ENCODE measurements around the gene NYNRIN.
"Not testable (repeated sequence)": the region's sequence is repeated elsewhere in the genome, so short reads cannot be mapped to it uniquely, and the experiment has no call there.

Gene NYNRIN

DNA sequence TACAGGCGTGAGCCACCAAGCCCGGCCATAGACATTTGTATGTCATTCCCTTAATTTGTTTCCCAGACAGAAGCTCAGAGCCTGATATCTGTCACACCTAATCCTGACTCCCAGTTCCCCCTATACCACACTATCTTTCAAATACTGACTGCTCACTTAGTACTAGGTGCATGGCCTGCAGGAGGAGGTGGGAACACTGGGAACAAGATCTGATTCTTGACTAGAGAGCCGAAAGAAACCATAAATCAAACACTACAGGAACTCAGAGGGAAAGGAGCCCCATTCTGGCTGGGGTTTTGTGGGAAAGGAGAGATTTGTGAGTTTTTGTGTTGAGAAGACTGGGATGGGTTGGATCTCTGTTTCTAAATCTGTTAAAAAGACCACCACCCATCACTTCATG, 35.9 kb downstream of the NYNRIN start:
- no peak for DNase-seq

DNA sequence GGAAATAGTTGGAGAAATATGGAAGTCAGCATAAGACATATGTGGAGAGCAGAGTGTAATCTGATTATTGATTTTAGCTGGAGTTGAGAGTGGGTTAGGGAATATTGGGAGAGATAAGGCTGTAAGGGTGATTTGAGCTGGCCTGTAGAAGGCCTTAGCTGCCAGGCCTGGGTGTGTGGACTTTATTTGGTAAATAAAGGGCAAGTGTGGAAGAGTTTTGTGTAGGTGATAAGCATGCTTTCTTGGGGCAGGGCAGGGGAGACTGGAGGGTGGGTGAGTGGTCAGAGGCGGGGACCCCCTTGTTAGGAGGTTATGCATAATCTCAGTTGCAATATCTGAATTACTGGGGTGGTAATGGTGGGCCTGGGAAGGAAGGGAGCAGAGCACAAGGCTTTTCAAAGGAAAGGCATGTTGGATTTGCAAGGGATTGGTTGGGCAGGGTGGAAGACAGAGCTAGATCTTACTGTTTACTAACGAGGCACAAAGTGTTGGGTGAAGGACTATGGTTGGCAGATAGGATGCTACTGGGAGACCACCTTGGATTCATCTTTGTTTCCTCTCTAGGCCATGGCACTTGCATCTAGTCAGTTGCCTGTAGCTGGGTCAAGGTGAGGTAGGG, 36.5 kb downstream of the NYNRIN start:
- no peak for DNase-seq

GRCh38 chr14:24435998-24436354, 37.2 kb downstream of the NYNRIN start:
- DNase-seq, result no peak

- peak; percentile 78 for DNase-seq
Measured at GRCh38 chr14:24436355-24437019, 37.7 kb downstream of the NYNRIN start.

DNA sequence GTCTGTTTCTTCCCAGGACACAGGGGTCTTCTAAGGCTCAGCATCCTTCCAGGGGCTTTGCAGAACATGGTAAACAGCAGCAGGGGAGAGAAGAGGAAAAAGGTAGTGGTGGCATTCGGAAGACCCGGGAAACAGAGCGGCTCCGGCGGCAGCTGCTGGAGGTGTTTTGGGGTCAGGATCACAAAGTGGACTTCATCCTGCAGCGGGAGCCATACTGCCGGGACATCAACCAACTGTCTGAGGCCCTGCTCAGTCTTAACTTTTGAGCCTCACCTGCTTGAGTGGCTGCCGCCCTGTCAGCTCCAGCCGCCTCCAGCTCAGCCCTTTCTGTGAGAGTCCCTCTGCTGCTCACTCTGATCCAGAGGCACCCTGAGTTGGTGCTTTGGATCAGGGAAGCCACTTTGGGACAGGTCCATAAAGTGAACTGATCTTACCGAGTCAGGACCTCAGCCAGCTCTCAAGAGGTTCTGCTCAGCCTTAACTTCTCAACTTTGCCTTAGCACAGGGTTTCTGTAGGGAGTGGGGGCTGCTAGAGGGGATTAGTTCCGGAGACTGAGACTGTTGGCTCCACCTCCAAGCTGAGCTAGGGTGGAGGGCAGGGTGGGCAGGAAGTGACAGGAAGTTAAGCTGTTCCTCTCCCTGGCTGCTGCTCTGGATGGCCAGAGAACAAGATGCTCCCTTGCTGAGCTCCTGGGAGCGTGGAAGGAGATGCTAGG, 38.4 kb downstream of the NYNRIN start:
- DNase-seq, result no peak

- DNase-seq, result no peak
Measured at GRCh38 chr14:24437736-24438067, 38.9 kb downstream of the NYNRIN start.

DNA sequence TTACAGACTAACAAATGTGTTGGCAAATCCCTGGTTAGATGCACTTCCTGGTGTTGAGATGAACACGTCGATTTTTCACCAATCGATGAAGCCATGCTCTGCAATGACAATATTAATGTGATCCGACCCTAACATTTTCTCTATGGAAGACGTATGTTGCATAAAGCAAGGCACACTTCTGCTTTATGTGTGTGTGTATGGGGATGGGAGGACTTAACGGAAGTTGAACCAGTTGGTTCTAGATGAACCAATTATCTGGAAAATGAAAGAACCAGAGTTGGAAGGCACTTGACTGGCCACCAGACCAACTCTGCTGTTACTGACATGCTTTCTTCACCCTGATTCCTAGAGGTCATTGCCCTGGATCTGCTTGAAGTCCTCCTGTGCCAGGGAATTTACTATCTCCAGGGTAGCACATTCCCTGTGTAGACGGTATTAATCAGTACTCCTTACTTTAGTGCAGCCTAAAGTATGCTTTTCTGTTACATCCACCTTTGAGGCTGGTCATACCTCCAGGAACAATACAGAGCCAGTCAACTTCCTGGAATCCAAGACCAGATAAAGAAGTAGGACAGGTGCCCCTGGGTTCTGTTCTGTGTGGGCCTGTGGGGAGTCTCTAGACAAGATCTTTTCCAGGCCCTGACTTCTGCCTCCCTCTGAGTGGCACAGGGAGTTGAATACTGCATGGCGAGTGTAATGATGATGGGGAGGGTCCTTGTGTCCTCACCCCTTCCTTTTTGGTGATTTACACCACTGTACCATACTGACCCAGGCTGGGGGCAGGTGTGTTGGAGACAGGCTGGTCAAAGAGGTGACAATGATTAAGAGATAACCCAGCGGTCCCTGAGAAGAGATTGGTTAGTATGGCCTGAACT, 39.7 kb downstream of the NYNRIN start:
- no peak for DNase-seq

DNA sequence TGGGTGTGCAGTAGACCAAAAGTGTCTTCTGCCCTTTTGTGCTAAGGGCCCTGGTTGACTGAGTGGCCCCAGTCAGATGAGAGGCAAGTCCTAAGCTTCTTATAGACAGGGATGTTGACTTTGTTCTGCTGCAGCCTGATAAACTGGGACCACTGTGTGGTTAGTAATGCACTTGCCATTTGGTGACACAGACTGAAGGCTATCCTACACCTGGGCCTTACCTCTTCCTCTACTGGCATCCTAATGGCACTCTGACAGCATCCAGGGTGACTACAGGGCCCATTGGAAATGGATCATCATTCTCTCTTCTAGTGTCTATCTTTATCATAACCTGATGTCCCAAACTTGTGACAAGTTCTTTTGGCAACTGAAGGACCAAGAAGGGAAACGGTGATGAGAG, 40.5 kb downstream of the NYNRIN start:
- DNase-seq, result no peak

DNA sequence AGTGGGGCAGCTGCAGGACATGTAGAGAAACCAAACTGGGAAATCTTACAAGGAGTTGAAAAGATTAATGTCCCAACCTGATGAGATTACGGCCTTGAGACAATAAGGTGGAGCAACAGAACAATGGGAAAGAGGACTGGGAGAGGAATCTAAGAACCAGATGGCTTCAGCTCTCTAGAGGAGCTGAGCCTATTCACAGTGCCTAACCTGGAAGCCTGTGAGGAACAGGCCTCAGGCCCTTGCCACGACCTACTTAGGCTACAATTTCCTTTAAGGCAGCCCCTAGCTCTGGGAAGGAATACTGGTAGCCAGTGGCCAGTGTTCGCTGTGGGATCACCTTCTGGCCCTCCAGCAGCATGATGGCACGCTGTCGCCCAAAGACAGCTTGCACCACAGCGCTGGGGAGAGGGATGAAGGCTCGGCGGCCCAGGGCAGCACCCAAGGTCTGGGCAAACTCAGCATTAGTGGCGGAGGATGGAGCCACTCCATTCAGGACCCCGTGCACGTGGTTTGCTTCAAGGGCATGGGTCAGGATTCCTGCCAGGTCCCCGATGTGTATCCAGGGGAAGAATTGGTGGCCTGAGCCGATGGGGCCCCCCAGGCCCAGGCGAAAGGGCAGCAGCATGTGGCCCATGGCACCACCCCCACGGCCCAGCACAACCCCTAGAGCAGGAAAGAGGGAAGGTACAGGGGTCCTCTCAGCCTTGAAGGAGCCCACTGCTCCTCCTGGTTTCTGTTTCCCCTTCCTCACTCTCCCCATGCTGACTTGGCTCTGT, 41.2 kb downstream of the NYNRIN start:
- no peak for DNase-seq

- no peak for DNase-seq
Measured at GRCh38 chr14:24440606-24441399, 42.0 kb downstream of the NYNRIN start.

DNA sequence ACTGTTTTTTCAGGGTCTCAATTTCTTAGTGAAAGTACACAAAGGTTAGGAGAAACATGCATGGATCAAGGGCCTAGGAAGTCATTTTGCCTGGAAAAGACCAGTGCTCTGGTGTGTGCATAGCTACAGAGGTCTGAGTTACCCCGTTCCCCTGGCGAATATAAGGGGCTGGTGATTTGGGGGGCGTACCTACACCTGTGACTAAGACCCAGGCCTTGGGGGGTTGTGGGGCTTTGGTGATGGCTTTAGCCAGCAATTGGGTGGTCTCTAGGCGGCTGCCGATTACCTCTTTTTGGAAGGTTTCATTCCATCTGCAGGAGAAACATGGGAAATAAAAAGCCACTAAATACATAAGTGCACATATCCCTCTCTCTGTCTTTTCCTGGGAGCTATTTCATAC, 42.7 kb downstream of the NYNRIN start:
- DNase-seq, result no peak

GRCh38 chr14:24441904-24442239, 43.1 kb downstream of the NYNRIN start:
- DNase-seq, result peak; percentile 77

- peak; percentile 99 for DNase-seq
Measured at GRCh38 chr14:24442240-24443052, 43.6 kb downstream of the NYNRIN start, which contains the start of gene SDR39U1. SDR39U1 (minus strand) TSS chr14:24442776; CDS start chr14:24442769, 7 bp downstream.

- DNase-seq, result peak; percentile 16
Measured at GRCh38 chr14:24443053-24443665, 44.4 kb downstream of the NYNRIN start.

DNA sequence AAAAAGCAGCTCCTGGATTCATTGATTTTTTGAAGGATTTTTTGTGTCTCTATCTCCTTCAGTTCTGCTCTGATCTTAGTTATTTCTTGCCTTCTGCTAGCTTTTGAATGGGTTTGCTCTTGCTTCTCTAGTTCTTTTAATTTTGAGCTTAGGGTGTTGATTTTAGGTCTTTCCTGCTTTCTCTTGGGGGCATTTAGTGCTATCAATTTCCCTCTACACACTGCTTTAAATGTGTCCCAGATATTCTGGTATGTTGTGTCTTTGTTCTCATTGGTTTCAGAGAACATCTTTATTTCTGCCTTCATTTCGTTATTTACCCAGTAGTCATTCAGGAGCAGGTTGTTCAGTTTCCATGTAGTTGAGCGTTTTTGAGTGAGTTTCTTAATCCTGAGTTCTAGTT, 52.0 kb downstream of the NYNRIN start:
- DNase-seq, result not testable (repeated sequence)

- DNase-seq, result no peak
Measured at GRCh38 chr14:24456980-24457379, 58.2 kb downstream of the NYNRIN start.

DNA sequence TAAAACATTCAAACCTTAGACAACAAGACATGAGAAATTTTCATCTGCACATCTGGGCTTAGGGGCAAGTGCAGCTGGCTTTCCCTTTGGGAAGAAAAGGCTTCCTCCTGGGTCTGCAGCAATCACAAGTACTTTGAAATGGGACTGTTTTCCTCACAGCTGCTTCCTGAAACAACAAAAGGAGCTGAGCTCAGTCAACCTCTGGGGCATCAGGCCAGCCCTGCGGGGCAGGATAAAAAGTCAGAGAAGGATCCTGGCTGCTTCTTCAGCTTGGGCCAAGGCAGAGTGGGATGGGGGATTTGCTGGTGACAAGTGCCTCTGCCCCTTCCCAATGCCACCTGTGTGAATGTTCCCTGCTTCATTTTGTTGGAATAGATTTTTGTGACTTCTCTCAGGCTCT, 59.9 kb downstream of the NYNRIN start:
- no peak for DNase-seq

- no peak for DNase-seq
Measured at GRCh38 chr14:24459331-24459730, 60.5 kb downstream of the NYNRIN start.

DNA sequence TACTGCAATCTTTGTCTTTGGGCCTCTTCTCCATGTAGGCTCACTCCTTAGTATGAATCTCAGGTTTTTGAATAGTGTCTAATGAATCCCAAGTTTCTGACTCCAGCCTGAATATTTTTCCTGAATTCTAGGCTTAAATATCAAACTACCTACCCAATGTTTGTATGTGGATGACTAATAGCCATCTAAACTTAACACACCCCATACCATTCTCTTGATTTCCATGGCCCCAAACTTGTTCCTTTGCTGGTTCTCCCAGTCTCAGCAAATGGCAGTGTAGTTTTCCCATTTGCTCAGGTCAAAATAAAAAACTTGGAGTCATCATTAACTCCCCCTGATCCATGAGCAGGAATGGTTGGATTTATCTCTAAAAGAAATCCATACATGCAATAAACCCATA, 62.5 kb downstream of the NYNRIN start:
- no peak for DNase-seq
